Stimulated activated effector memory CD8-positive, alpha-beta T cell treated with anti-CD3 and anti-CD28 coated beads, Interleukin-12 subunit alpha, Interleukin-12 subunit beta, amount 100 ng/mL, for 72 hours (primary cell): ENCODE results near the gene TIMM29.
"Not testable (repeated sequence)": the region's sequence is repeated elsewhere in the genome, so short reads cannot be mapped to it uniquely, and the experiment has no call there.

Source experiments
- ATAC-seq: fragments of 150-1000 bp; cut with Tn5 transposase; 2 replicates; pipeline ENCODE4 v1.10.0; 2021
- DNase-seq, 2 donors: peaks; one replicate each; pipeline ENCODE4 v3.0.0; 2021 to 2022; ENCODE audit warnings: low spot score in 2 of 2
- H3K27ac Mint-ChIP-seq: one replicate; pipeline ENCODE4 v1.8.0; 2022; ENCODE audit warnings: mild to moderate bottlenecking, mixed read lengths
- H3K36me3 Mint-ChIP-seq: one replicate; pipeline ENCODE4 v1.8.0; 2022; ENCODE audit warnings: mild to moderate bottlenecking, mixed read lengths
- H3K4me1 Mint-ChIP-seq: one replicate; pipeline ENCODE4 v1.8.0; 2022; ENCODE audit warnings: mixed read lengths
- H3K4me3 Mint-ChIP-seq: one replicate; pipeline ENCODE4 v1.8.0; 2022; ENCODE audit warnings: mild to moderate bottlenecking, mixed read lengths
- H3K9me3 Mint-ChIP-seq: one replicate; pipeline ENCODE4 v1.8.0; 2022; ENCODE audit warnings: mixed read lengths

The TIMM29 gene

DNA sequence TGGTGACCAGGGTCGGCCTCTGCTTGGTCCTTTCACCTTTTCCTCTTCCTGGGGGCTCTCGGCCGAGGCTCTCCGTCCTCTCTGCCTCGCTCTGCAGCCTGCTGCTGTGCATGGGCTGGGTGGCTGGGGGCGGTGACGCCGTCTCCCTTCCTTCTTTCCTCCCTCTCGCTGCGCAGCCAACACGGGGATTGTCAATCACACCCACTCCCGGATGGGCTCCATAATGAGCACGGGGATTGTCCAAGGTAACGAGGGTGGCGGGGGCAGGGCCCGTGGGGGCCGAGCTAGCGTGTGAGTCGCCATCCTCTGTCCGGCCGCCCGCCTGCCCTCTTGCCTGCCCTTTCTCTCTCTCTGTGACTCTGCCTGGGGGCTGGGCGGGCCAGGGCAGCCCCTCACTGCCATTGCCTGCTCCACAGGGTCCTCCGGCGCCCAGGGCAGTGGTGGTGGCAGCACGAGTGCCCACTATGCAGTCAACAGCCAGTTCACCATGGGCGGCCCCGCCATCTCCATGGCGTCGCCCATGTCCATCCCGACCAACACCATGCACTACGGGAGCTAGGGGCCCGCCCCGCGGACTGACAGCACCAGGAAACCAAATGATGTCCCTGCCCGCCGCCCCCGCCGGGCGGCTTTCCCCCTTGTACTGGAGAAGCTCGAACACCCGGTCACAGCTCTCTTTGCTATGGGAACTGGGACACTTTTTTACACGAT is 7.3 kb upstream of the TIMM29 start:
- ATAC-seq (no peak), DNase-seq (no peak)
- no peaks in the 10 kb centered on the region for H3K9me3 Mint-ChIP-seq
- peaks cover 65% of the 10 kb centered on the region for H3K36me3 Mint-ChIP-seq
- peaks cover 13% of the 10 kb centered on the region for H3K4me1 Mint-ChIP-seq
- peak overlapping the region; percentile 52 for H3K27ac Mint-ChIP-seq
- no peak overlapping the region for H3K4me3 Mint-ChIP-seq

DNA sequence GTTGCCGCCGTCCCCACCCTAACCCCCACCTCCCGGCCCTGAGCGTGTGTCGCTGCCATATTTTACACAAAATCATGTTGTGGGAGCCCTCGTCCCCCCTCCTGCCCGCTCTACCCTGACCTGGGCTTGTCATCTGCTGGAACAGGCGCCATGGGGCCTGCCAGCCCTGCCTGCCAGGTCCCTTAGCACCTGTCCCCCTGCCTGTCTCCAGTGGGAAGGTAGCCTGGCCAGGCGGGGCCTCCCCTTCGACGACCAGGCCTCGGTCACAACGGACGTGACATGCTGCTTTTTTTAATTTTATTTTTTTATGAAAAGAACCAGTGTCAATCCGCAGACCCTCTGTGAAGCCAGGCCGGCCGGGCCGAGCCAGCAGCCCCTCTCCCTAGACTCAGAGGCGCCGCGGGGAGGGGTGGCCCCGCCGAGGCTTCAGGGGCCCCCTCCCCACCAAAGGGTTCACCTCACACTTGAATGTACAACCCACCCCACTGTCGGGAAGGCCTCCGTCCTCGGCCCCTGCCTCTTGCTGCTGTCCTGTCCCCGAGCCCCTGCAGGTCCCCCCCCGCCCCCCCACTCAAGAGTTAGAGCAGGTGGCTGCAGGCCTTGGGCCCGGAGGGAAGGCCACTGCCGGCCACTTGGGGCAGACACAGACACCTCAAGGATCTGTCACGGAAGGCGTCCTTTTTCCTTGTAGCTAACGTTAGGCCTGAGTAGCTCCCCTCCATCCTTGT is 6.5 kb upstream of the TIMM29 start:
- peaks cover 66% of the 10 kb centered on the region for H3K36me3 Mint-ChIP-seq
- peak overlapping the region; percentile 52 for H3K27ac Mint-ChIP-seq
- DNase-seq (no peak), ATAC-seq (no peak)
- H3K4me3 Mint-ChIP-seq, result no peak overlapping the region
- peaks cover 14% of the 10 kb centered on the region for H3K4me1 Mint-ChIP-seq
- no peaks in the 10 kb centered on the region for H3K9me3 Mint-ChIP-seq

DNA sequence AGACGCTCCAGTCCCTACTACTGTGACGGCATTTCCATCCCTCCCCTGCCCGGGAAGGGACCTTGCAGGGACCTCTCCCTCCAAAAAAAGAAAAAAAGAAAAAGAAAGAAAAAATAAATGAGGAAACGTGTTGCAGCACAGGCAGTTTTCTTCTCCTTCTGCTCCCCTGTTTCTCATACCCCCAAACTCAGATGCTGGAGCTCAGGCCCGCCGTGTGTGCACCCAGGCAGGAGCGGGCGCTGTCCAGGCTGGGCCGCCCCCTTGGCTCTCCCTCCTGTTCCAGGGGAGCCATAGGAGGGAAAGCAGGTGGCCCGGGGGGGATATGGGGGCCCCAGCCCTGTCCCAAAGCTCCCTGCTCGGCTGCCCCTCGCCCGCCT is 6.0 kb upstream of the TIMM29 start:
- H3K27ac Mint-ChIP-seq, result peak overlapping the region; percentile 38
- no peak overlapping the region for H3K4me3 Mint-ChIP-seq
- H3K9me3 Mint-ChIP-seq, result no peaks in the 10 kb centered on the region
- DNase-seq, result no peak
- H3K36me3 Mint-ChIP-seq, result peaks cover 66% of the 10 kb centered on the region
- ATAC-seq, result no peak
- H3K4me1 Mint-ChIP-seq, result peaks cover 19% of the 10 kb centered on the region

DNA sequence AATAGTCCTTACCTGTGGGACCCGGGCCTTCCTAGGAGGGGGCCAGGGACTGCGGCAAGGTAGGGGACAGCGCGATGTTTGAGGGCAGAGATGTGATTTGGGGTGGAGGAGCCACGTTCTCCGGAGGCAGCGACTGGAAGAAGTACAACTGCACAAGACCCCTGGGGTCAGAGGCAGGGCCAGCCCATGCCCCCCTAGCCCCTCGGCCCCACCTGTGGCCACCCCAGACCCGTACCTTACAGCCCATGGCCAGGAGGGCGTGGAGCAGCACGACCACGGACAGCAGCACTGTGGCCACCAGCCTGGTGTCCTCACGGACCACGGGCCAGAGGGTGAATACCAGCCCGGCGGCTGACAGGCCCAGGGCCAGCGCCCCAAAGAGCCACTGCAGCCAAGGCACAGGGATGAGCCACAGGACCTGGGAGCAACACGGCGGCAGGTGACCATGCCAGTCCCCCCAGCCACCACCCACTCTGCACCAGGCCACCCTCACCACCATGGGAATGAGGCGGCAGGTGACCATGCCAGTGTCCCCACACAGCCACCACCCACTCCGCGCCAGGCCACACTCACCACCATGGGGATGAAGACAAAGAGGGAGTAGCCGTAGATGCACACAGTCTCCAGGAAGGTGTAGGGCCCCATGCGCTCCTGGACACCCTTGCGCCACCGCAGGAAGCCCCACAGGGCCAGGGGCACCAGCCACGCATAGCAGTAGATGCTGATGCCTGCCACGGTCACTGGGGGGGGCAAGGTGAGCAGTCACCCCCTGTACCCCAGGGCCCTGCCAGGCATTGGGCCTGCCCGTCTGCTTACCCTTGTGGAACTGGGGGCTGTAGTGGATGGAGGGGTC is 5.1 kb upstream of the TIMM29 start:
- Mint-ChIP-seq H3K27ac (no peak overlapping the region), H3K4me1 (peaks cover 24% of the 10 kb centered on the region), H3K9me3 (no peaks in the 10 kb centered on the region), H3K4me3 (no peak overlapping the region), H3K36me3 (peaks cover 66% of the 10 kb centered on the region)
- DNase-seq (no peak), ATAC-seq (no peak)

DNA sequence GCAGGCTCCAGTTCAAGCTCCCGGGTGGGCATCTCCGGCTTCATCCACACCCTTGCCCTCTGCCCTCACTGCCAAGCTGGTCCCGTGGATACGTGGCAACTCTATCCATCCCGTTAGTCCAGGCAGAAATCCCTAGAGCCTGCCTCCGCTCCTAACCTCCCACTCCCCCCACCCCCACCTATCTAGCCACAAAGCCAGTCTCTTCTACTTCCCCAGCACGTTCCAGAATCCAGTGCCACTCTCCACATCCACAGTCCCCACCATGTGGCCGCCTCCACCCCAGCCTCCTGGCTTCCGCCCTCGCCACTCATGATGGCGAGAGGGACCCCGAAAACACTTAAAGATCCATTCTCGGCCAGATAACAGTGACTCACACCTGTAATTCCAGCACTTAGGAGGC is 4.0 kb upstream of the TIMM29 start:
- DNase-seq (no peak), ATAC-seq (no peak)
- H3K4me1 Mint-ChIP-seq, result peaks cover 29% of the 10 kb centered on the region
- peaks cover 71% of the 10 kb centered on the region for H3K36me3 Mint-ChIP-seq
- no peaks in the 10 kb centered on the region for H3K9me3 Mint-ChIP-seq
- H3K27ac Mint-ChIP-seq, result peak overlapping the region; percentile 84
- H3K4me3 Mint-ChIP-seq, result no peak overlapping the region

DNA sequence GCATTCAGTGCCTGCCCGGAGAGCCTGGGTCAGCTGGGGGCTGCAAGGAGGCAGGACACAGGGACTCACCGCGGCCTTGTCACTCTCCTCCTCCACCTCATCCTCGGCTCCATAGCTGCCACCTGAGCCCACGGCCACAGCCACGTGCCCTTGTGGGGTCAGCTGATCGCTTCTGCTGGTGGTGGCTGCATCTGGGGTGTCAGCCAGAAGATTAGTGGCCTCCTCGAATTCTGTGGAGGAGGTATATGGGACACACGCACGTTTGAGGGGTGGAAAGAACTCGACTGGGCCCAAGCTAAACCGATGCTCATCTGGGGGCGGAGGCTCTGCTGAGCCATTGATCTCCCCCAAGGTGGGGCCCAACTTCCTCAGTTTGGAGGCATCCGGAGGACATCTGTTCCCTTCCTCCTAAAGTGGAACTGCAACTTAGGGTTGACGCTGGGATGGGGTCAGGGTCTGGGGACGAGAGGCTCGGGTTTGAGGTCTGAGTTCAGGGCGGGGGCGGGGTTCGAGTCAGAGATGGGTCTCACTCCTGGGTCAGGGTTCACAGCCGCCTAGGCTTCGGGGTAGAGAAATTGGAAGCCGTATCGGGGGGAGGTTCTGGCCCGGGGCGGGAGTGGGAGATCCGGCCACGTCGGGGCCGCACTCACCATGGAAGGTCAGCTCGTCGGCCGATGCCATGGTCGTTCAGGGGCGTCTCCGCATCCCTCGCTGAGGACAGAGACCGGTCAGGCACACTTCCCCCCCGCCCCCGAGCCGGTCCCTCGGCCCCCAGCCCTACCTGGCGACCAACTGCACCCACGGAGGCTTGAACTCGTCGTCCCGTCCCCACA is 665 bp upstream of the TIMM29 start:
- H3K4me1 Mint-ChIP-seq, result peaks cover 36% of the 10 kb centered on the region
- peak overlapping the region; percentile 92 for H3K27ac Mint-ChIP-seq
- ATAC-seq, result peak; percentile 4
- peak overlapping the region; percentile 83 for H3K4me3 Mint-ChIP-seq
- H3K9me3 Mint-ChIP-seq, result no peaks in the 10 kb centered on the region
- peaks cover 84% of the 10 kb centered on the region for H3K36me3 Mint-ChIP-seq
- no peak for DNase-seq

DNA sequence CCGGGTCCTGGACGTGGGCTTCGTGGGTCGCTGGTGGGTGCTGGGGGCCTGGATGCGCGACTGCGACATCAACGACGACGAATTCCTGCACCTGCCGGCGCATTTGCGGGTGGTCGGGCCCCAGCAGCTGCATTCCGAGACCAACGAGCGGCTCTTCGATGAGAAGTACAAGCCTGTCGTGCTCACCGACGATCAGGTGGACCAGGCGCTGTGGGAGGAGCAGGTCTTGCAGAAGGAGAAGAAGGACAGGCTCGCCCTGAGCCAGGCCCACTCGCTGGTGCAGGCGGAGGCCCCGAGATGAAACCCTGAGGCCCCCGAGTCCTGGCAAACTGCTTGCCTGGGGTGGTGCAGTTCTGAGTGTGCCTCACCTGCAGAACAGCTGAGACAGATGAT is 787 bp downstream of the TIMM29 start:
- Mint-ChIP-seq H3K36me3 (peaks cover 86% of the 10 kb centered on the region), H3K27ac (peak overlapping the region; percentile 50), H3K9me3 (no peaks in the 10 kb centered on the region), H3K4me1 (peaks cover 34% of the 10 kb centered on the region), H3K4me3 (peak overlapping the region; percentile 83)
- DNase-seq, result no peak
- no peak for ATAC-seq

DNA sequence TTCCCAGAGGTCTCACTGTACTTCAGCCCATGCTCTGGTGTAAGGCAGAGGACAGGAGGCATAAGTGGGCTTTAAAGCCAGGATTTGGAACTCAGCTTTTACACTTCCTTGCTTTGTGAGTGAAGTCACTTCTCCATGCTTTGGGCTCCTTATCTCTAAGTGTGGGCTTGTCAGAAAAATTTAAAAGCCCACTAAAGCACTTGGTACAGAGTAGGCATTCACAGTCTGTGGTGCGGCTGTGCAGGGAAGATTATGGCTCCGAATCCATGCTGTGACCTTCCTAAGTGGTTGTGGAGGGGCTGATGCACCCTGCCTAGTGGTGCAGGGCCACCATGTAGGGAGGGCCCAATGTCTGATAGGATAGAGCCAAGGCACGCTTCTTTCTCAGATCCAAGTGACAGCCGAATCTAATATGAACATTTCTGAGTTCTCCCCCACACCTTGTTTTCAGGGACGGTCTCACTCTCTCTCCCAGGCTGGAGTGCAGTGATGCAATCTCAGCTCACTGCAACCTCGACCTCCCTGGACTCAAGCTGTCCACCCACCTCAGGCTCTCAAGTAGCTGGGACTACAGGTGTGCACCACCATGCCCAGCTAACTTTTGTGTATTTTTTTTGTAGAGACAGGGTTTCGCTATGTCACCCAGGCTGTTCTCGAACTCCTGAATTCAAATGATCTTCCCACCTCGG is 6.9 kb downstream of the TIMM29 start:
- DNase-seq, result no peak
- H3K4me1 Mint-ChIP-seq, result peaks cover 10% of the 10 kb centered on the region
- no peak for ATAC-seq
- no peaks in the 10 kb centered on the region for H3K9me3 Mint-ChIP-seq
- H3K4me3 Mint-ChIP-seq, result no peak overlapping the region
- peaks cover 31% of the 10 kb centered on the region for H3K36me3 Mint-ChIP-seq
- no peak overlapping the region for H3K27ac Mint-ChIP-seq

DNA sequence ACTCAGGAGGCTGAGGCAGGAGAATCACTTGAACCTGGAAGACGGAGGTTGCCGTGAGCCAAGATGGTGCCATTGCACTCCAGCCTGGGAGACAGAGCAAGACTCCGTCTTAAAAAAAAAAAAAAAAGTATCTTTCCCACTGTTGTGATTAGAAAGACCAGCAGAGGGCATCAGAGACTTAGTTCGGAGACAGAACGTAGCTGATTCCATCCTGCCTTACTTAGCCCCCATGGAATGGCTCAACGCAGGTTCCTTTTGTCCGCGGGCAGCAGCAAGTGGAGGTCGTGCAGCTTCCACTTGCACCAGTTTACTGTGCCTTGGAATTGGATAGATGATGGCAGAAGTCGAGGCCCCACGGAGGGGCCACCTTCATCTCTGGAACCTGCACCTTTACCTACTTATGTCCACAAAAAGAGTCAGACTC is 8.1 kb downstream of the TIMM29 start:
- ATAC-seq, result peak; percentile 79
- DNase-seq, result peak in 1 of 2 donors; percentile 62
- no peaks in the 10 kb centered on the region for H3K9me3 Mint-ChIP-seq
- peaks cover 5% of the 10 kb centered on the region for H3K4me1 Mint-ChIP-seq
- no peak overlapping the region for H3K27ac Mint-ChIP-seq
- H3K4me3 Mint-ChIP-seq, result no peak overlapping the region
- peaks cover 19% of the 10 kb centered on the region for H3K36me3 Mint-ChIP-seq

DNA sequence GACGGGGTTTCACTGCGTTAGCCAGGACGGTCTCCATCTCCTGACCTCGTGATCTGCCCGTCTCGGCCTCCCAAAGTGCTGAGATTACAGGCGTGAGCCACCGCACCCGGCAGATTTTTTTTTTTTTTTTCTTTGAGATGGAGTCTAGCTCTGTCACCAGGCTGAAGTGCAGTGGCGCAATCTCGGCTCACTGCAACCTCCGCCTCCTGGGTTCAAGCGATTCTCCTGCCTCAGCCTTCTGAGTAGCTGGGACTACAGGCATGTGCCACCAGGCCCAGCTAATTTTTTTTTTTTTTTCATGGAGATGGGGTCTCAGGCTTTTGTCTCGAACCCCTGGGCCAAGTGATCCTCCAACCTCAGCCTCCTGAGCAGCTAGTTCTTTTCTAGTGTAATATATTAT is 13.0 kb downstream of the TIMM29 start:
- not testable (repeated sequence) for H3K4me3 Mint-ChIP-seq, ATAC-seq, H3K4me1 Mint-ChIP-seq, H3K9me3 Mint-ChIP-seq, DNase-seq, H3K27ac Mint-ChIP-seq, H3K36me3 Mint-ChIP-seq

DNA sequence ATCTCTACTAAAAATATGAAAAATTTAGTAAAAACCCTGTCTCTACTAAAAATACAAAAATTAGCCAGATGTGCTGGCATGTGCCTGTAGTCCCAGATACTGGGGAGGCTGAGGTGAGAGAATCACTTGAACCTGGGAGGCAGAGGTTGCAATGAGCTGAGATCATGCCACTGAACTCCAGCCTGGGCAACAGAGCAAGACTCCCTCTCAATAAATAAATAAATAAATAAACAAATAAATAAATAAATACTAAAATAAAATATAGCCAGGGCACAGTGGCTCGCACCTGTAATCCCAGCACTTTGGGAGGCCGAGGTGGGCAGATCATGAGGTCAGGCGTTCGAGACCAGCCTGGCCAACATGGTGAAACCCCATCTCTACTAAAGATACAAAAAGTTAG is 14.8 kb downstream of the TIMM29 start:
- not testable (repeated sequence) for H3K4me1 Mint-ChIP-seq, H3K9me3 Mint-ChIP-seq, DNase-seq, ATAC-seq, H3K4me3 Mint-ChIP-seq, H3K27ac Mint-ChIP-seq, H3K36me3 Mint-ChIP-seq

DNA sequence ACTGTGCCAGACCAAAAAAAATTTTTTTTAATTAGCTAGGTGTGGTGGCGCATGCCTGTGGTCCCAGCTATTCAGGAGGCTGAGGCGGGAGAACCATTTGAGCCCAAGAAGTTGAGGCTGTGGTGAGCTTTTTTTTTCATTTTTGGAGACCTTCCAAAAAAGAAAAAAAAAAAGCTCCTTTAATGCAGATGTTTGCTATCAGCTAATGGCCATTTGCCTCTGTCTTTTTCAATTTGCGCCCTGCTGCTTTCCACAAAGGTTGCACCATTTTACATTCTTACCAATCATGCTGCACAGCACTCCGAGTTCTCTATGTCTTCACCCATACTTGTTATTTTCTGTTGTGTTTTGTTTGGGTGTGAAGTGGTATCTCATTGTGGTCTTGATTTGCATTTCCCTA is 16.7 kb downstream of the TIMM29 start:
- H3K4me3 Mint-ChIP-seq, result no peak overlapping the region
- H3K27ac Mint-ChIP-seq, result no peak overlapping the region
- DNase-seq, result no peak
- H3K4me1 Mint-ChIP-seq, result no peaks in the 10 kb centered on the region
- no peaks in the 10 kb centered on the region for H3K9me3 Mint-ChIP-seq
- no peak for ATAC-seq
- H3K36me3 Mint-ChIP-seq, result no peaks in the 10 kb centered on the region

DNA sequence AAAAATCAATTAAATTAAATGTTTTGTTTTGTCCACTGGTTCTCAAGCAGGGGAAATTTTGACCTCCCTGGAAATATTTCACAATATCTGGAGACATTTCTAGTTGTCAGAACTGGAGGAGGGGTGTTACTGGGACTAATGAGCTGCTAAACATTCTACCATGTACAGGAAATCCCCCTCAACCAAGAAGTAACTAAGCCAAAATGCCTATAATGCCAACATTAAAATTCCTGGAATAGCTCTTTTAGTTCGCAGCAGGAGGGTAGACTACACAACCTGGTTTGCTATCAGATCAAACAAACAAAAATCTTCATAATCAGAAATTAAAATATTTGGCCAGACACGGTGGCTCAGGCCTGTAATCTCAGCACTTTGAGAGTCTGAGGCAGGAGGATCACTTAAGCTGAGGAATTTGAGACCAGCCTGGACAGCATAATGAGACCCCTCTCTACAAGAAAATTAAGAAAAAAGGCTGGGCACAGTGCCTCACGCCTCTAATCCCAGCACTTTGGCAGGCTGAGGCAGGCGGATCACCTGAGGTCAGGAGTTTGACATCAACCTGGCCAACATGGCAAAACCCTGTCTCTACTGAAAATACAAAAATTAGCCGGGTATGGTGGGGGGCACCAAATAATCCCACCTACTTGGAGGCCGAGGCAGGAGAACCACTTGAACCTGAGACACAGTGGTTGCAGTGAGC is 18.5 kb downstream of the TIMM29 start:
- Mint-ChIP-seq H3K36me3 (no peaks in the 10 kb centered on the region), H3K27ac (no peak overlapping the region), H3K9me3 (no peaks in the 10 kb centered on the region), H3K4me1 (no peaks in the 10 kb centered on the region), H3K4me3 (no peak overlapping the region)
- no peak for DNase-seq
- no peak for ATAC-seq

DNA sequence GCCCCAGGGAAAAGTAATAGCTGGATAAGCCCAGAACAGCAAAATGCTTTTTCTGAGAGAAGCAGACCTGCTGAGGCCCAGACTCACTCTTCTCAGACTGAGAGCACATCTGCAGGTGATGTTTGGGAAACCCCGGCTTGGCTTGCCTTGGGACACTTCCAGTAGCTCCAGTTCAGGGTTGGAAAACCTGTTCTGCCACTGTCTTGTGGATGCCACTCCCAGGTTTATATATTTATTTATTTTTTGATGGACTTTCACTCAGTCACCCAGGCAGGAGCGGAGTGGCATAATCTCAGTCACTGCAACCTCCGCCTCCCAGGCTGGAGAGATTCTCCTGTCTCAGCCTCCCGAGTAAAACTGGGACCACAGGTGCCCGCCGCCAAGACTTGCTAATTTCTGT is 24.2 kb downstream of the TIMM29 start:
- H3K36me3 Mint-ChIP-seq, result no peaks in the 10 kb centered on the region
- DNase-seq, result no peak
- no peak overlapping the region for H3K4me3 Mint-ChIP-seq
- H3K4me1 Mint-ChIP-seq, result no peaks in the 10 kb centered on the region
- no peaks in the 10 kb centered on the region for H3K9me3 Mint-ChIP-seq
- no peak for ATAC-seq
- H3K27ac Mint-ChIP-seq, result no peak overlapping the region
